Measurements from ENCODE around the gene INSR.
A peak's percentile ranks its signal among the peaks of the same experiment; 100 is the strongest.

Gene INSR

DNA sequence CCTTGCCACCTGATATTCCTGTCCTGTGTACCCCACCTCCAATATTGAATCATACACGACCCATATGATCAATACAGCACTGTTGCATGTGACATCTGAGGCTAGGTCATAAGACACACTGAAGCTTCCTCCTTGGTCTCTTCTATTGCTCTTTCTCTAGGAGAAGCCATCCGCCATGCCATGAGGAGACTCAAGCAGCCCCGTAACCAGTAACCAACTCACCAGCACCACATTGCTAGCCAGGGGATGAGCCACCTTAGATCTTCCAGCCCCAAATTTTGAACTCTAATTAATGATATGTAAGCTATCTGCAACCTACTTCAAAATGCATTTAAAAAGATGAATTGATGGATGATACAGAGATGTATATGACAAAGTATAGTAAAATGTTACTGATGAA is 196.1 kb downstream of the INSR start:
- TF ChIP-seq NFIC (IDR thresholded peaks at IDR 0.05) (no peak), TCF12 (IDR thresholded peaks at IDR 0.05; ENCODE audit: low read depth) (no peak)
- TF ChIP-seq, protein P1, sequence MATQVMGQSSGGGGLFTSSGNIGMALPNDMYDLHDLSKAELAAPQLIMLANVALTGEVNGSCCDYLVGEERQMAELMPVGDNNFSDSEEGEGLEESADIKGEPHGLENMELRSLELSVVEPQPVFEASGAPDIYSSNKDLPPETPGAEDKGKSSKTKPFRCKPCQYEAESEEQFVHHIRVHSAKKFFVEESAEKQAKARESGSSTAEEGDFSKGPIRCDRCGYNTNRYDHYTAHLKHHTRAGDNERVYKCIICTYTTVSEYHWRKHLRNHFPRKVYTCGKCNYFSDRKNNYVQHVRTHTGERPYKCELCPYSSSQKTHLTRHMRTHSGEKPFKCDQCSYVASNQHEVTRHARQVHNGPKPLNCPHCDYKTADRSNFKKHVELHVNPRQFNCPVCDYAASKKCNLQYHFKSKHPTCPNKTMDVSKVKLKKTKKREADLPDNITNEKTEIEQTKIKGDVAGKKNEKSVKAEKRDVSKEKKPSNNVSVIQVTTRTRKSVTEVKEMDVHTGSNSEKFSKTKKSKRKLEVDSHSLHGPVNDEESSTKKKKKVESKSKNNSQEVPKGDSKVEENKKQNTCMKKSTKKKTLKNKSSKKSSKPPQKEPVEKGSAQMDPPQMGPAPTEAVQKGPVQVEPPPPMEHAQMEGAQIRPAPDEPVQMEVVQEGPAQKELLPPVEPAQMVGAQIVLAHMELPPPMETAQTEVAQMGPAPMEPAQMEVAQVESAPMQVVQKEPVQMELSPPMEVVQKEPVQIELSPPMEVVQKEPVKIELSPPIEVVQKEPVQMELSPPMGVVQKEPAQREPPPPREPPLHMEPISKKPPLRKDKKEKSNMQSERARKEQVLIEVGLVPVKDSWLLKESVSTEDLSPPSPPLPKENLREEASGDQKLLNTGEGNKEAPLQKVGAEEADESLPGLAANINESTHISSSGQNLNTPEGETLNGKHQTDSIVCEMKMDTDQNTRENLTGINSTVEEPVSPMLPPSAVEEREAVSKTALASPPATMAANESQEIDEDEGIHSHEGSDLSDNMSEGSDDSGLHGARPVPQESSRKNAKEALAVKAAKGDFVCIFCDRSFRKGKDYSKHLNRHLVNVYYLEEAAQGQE (IDR thresholded peaks at IDR 0.05; ENCODE audit: low read depth), result no peak

GRCh38 chr19:7088999-7089398 is 205.2 kb downstream of the INSR start:
- TF ChIP-seq CEBPB (IDR thresholded peaks at IDR 0.05) (no peak), YY1 (IDR thresholded peaks at IDR 0.05; ENCODE audit: low read depth) (no peak), CREB1 (IDR thresholded peaks at IDR 0.05; ENCODE audit: low read depth) (no peak), TEAD4 (IDR thresholded peaks at IDR 0.05) (no peak), TCF12 (IDR thresholded peaks at IDR 0.05; ENCODE audit: low read depth) (no peak), FOXM1 (IDR thresholded peaks at IDR 0.05; ENCODE audit: borderline replicate concordance, low read depth) (no peak), USF1 (IDR thresholded peaks at IDR 0.05) (no peak), TAF1 (IDR thresholded peaks at IDR 0.05; ENCODE audit: low read depth) (no peak), MAX (IDR thresholded peaks at IDR 0.05) (no peak), EP300 (IDR thresholded peaks at IDR 0.05; ENCODE audit: borderline replicate concordance) (no peak), ZBTB7A (IDR thresholded peaks at IDR 0.05; ENCODE audit: low read depth) (no peak)
- TF ChIP-seq, protein P1 (IDR thresholded peaks at IDR 0.05; ENCODE audit: low read depth), result no peak

DNA sequence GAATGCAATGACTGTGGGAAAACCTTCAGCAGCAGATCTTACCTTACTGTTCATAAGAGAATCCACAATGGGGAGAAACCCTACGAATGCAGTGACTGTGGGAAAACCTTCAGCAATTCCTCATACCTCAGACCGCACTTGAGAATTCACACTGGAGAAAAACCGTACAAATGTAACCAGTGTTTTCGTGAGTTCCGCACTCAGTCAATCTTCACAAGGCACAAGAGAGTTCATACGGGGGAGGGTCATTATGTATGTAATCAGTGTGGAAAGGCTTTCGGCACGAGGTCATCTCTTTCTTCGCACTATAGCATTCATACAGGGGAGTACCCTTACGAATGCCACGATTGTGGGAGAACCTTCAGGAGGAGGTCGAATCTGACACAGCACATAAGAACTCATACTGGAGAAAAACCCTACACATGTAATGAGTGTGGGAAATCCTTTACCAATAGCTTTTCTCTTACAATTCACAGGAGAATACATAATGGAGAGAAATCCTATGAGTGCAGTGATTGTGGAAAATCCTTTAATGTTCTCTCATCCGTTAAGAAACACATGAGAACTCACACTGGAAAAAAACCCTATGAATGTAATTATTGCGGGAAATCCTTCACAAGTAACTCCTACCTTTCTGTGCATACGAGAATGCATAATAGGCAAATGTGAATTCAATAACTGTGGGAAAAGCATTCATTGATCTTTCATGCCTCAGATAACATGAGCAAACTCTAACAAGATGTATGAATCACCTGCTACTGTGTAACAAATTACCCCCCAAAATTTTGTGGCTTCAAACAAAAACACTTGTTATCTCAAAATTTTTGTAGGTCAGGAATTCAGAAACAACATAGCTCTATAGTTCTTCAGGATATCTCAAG is 210.9 kb downstream of the INSR start:
- TF ChIP-seq NFIC (IDR thresholded peaks at IDR 0.05) (no peak), TCF12 (IDR thresholded peaks at IDR 0.05; ENCODE audit: low read depth) (peak; percentile 74)

DNA sequence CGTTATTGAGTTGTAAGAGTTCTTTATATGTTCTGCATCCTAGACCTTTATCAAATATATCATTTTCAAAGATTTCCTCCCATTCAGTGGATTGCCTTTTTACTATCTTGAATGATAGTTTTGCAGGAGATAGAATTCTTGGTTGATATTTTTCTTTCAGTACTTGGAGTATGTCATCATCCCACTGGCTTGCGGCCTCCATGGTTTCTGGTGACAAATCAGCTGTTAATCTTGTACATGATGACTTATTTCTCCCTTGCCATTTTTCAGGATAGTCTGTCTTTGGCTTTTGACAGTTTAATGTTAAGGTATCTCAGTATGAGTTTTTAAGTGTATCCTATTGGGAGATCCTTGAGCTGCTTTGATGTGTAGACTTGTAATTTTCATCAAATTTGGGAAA is 216.2 kb downstream of the INSR start:
- TF ChIP-seq NFIC (IDR thresholded peaks at IDR 0.05), result no peak
- TF ChIP-seq FOXM1 (IDR thresholded peaks at IDR 0.05; ENCODE audit: borderline replicate concordance, low read depth), result no peak

GRCh38 chr19:7076151-7076550 is 218.1 kb downstream of the INSR start:
- TF ChIP-seq FOXM1 (IDR thresholded peaks at IDR 0.05; ENCODE audit: borderline replicate concordance, low read depth), result no peak
- TF ChIP-seq RAD21 (IDR thresholded peaks at IDR 0.05; ENCODE audit: low read depth), result no peak
- TF ChIP-seq MAX (IDR thresholded peaks at IDR 0.05), result no peak
- TF ChIP-seq CREB1 (IDR thresholded peaks at IDR 0.05; ENCODE audit: low read depth), result no peak
- TF ChIP-seq TEAD4 (IDR thresholded peaks at IDR 0.05), result no peak
- no peak for TF ChIP-seq TCF12 (IDR thresholded peaks at IDR 0.05; ENCODE audit: low read depth)
- no peak for TF ChIP-seq ZBTB7A (IDR thresholded peaks at IDR 0.05; ENCODE audit: low read depth)
- TF ChIP-seq USF1 (IDR thresholded peaks at IDR 0.05), result no peak
- no peak for TF ChIP-seq TAF1 (IDR thresholded peaks at IDR 0.05; ENCODE audit: low read depth)
- TF ChIP-seq, protein P1 (IDR thresholded peaks at IDR 0.05; ENCODE audit: low read depth), result no peak
- TF ChIP-seq NFIC (IDR thresholded peaks at IDR 0.05), result no peak

All from Ishikawa (cell line).